Left lung (tissue), 10 donors: ENCODE data around the gene OPA1. TPM values are rescaled to one million over a fixed set of nuclear protein-coding genes. Genes with fewer than 3 reads are reported as not detected.

ENCODE experiments used
- ATAC-seq: fragments of 200-7000 bp; cut with Tn5 transposase; one replicate; pipeline ENCODE4 v1.9.1; 2020; ENCODE audit warnings: moderate library complexity
- DNase-seq, 4 donors: peaks; one replicate each; pipeline ENCODE4 v3.0.0-alpha.2; 2013 to 2020
- H3K27ac ChIP-seq, 2 donors: fragments of 200-600 bp; sonication (generic) in 1 of 2; one replicate each; pipeline versions ENCODE4 v1.5.0 to v1.8.0; 2020 to 2021
- H3K27me3 ChIP-seq, 2 donors: fragments of 200-600 bp; sonication (generic) in 1 of 2; one replicate each; pipeline versions ENCODE4 v1.5.0 to v1.8.0; 2020 to 2021
- H3K36me3 ChIP-seq, 2 donors: fragments of 200-600 bp; sonication (generic) in 1 of 2; one replicate each; pipeline versions ENCODE4 v1.5.0 to v1.8.0; 2020 to 2021
- H3K4me1 ChIP-seq, 2 donors: fragments of 200-600 bp; one replicate each; pipeline ENCODE4 v1.8.0; 2021
- H3K4me3 ChIP-seq, 2 donors: fragments of 200-600 bp; sonication (generic) in 1 of 2; one replicate each; pipeline versions ENCODE4 v1.5.0 to v1.8.0; 2020 to 2021; ENCODE audit warnings: mild to moderate bottlenecking in 1 of 2
- H3K9me3 ChIP-seq, 2 donors: fragments of 200-600 bp; sonication (generic) in 1 of 2; one replicate each; pipeline versions ENCODE4 v1.5.0 to v1.8.0; 2020 to 2021
- intact Hi-C, 2 donors: fragments of 100-400 bp; cut with DNase I; formaldehyde crosslinking; loops; one replicate each; pipeline versions ENCODE4 v1.11.2 to v1.14.2; 2022
- polyA plus RNA-seq, 6 donors: library from polyadenylated mRNA; unstranded; fragments of 120-200 nt; gene quantifications; one replicate each; pipeline ENCODE4 v1.2.1, GENCODE V29; 2013; ENCODE audit not compliant: insufficient read length in 6 of 6
- total RNA-seq, 2 donors: library from RNA; stranded (reverse); fragmentation: NEBNext Ultra II Directional; extraction: Animal tissue kit (Norgen Biotek cat#: 25700); gene quantifications; one replicate each; pipeline ENCODE4 v1.2.1, GENCODE V29; 2021
- TF ChIP-seq, protein P1 (sequence below), 2 donors: fragments of 200-600 bp; sonication (generic) in 1 of 2; IDR thresholded peaks; one replicate each; pipeline versions ENCODE4 v1.5.0 to v1.8.0; 2021; ENCODE audit warnings: antibody characterized with exemption in 2 of 2
- donor health status: DM: no; HTN: yes; CAD: no.
- donor health status: DM: no; HTN: no; CAD: no.

OPA1 gene
- total and polyA plus RNA-seq, 8 donors, result 45.3 to 64.9 (median 57.9) TPM

DNA sequence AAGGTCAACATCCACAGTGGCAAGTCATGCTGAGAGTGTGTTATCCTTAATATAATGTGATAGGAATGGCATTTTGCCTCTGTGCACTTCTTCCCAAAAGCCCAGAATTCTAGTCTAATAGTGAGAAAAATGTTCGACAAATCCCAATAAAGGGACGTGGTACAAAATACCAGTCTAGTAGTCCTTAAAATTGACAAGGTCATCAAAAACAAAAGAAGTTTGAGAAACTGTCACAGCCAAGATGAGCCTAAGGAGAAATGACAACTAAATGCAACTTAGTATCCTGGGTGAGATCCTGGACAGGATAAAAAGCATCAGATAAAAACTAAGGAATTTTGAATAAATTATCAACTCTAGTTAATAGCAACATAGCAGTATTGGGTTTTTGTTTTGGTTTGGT, 23.9 kb upstream of the OPA1 start:
- intact Hi-C loops, result loop anchor here in 1 of 2 donors (10.0 kb wide), 1 partner anchor 104 kb away; no protein-coding TSS in a partner anchor
- H3K27me3 ChIP-seq, result no peaks in the 10 kb centered on the region
- H3K36me3 ChIP-seq, result no peaks in the 10 kb centered on the region
- TF ChIP-seq, protein P1, sequence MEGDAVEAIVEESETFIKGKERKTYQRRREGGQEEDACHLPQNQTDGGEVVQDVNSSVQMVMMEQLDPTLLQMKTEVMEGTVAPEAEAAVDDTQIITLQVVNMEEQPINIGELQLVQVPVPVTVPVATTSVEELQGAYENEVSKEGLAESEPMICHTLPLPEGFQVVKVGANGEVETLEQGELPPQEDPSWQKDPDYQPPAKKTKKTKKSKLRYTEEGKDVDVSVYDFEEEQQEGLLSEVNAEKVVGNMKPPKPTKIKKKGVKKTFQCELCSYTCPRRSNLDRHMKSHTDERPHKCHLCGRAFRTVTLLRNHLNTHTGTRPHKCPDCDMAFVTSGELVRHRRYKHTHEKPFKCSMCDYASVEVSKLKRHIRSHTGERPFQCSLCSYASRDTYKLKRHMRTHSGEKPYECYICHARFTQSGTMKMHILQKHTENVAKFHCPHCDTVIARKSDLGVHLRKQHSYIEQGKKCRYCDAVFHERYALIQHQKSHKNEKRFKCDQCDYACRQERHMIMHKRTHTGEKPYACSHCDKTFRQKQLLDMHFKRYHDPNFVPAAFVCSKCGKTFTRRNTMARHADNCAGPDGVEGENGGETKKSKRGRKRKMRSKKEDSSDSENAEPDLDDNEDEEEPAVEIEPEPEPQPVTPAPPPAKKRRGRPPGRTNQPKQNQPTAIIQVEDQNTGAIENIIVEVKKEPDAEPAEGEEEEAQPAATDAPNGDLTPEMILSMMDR (IDR thresholded peaks at IDR 0.05), result no peak
- H3K27ac ChIP-seq, result no peak overlapping the region
- no peaks in the 10 kb centered on the region for H3K9me3 ChIP-seq
- ATAC-seq (no peak), DNase-seq (no peak)
- no peak overlapping the region for H3K4me3 ChIP-seq
- no peaks in the 10 kb centered on the region for H3K4me1 ChIP-seq

DNA sequence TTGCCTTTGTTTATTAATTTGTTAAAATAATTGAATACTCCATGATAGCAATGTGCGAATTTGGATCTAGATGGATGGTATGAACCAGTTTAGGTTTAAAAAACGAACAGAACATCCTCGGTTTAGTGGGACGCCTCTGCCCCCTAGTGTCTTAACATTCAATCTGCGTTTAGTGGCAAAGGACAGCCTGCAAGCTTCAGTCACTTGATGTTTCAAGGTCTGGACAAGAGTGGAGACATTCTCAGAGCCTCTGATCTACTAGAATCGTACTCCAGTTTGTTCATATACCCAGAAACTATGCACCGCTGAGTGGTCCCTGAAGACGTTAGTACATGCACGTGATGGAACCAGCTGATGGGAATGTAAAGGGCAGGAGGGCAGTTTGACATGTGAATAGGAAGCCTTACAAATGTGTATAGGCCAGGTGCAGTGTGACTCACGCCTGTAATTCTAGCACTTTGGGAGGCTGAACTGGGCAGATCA, 20.5 kb upstream of the OPA1 start:
- intact Hi-C loops, result loop anchor here in 1 of 2 donors (10.0 kb wide), 1 partner anchor 758 kb away; no protein-coding TSS in a partner anchor
- peak in 2 of 4 donors; percentile 46 to 72 for DNase-seq
- Histone ChIP-seq H3K4me1 (no peaks in the 10 kb centered on the region), H3K4me3 (no peak overlapping the region), H3K27ac (no peak overlapping the region), H3K9me3 (no peaks in the 10 kb centered on the region), H3K36me3 (no peaks in the 10 kb centered on the region), H3K27me3 (no peaks in the 10 kb centered on the region)
- TF ChIP-seq, protein P1 (IDR thresholded peaks at IDR 0.05), result peak; percentile 59 to 72
- ATAC-seq, result peak; percentile 95

DNA sequence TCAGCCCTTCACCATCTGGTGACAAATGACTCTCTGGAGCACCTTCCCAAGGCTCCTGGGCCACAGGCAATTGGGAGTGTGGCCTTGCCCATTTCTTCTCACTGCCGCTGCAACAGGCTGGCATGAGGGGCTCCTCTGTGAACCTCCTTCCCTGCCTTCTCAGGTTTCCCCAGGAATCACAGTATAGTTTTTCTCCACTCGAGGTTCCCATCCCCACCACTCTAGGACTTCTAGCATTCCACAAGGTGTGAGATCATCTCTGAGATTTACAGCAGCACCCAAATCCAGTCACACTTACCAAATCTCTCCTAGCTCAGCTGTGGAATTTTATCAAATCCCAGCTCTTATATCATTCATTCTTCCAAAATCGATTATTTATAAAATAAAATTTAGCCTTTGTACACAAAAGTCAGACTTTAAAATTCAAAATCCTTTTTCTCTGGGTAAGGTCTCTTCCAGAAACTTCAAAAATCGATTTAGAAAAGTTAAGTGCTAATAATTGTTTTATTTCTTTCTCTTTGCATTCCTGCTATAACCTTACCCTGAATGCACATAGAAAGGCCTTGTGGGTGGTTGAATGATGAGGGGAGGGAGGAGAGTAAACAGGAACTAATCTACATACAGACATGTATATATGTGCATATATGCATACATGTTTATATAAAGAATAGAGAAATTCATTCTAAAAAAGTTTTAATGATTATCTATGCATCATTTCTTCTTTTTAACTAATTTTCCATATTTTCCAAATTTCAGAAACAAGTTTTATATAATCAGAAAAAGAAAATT, 19.4 kb upstream of the OPA1 start:
- H3K4me3 ChIP-seq, result no peak overlapping the region
- intact Hi-C loops, result loop anchor here in 1 of 2 donors (10.0 kb wide), 1 partner anchor 759 kb away; no protein-coding TSS in a partner anchor
- H3K36me3 ChIP-seq, result no peaks in the 10 kb centered on the region
- DNase-seq (no peak), ATAC-seq (no peak)
- H3K27me3 ChIP-seq, result no peaks in the 10 kb centered on the region
- H3K9me3 ChIP-seq, result no peaks in the 10 kb centered on the region
- H3K27ac ChIP-seq, result no peak overlapping the region
- TF ChIP-seq, protein P1 (IDR thresholded peaks at IDR 0.05), result no peak
- H3K4me1 ChIP-seq, result no peaks in the 10 kb centered on the region

DNA sequence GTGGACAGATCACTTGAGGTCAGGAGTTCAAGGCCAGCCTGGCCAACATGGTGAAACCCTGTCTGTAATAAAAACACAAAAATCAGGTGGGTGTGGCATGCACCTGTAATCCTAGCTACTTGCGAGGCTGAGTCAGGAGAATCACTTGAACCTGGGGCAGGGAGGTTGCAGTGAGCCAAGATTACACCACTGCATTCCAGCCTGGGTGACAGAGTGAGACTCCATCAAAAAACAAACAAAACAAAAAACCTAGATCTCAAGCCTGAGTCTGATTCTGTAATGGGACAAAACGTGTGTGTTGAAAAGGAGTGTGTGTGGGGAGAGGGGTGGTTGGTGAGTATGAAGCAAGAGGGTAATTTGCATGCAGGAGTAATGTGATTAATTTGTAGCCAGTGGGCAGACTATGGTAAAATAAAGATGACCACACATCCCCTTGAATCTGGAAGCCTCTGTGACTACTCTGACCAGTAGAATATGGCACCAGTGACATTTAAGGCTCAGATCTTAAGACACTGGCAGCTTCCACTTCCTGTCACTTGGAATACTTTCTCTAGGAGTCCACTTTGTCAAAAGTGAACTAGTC, 18.4 kb upstream of the OPA1 start:
- ATAC-seq, result peak; percentile 13
- H3K36me3 ChIP-seq, result no peaks in the 10 kb centered on the region

More for the DNA sequence above, 18.4 kb upstream of the OPA1 start:
- no peaks in the 10 kb centered on the region for H3K27me3 ChIP-seq
- DNase-seq, result no peak
- H3K9me3 ChIP-seq, result no peaks in the 10 kb centered on the region
- H3K4me1 ChIP-seq, result no peaks in the 10 kb centered on the region
- intact Hi-C loops, result loop anchor here in 1 of 2 donors (10.0 kb wide), 1 partner anchor 760 kb away; no protein-coding TSS in a partner anchor
- H3K4me3 ChIP-seq, result no peak overlapping the region
- no peak overlapping the region for H3K27ac ChIP-seq
- TF ChIP-seq, protein P1 (IDR thresholded peaks at IDR 0.05), result no peak
